ENCODE results near the gene TGM3.

Gene TGM3

GRCh38 chr20:2254333-2254732, 41.5 kb upstream of the TGM3 start:
- Histone ChIP-seq H3K4me3 (ENCODE audit: low read depth, low read length) (no peak overlapping the region), H3K36me3 (replicated peaks) (no peaks in the 10 kb centered on the region), H3K27me3 (replicated peaks) (no peaks in the 10 kb centered on the region), H3K27ac (no peak overlapping the region)
- in situ Hi-C loops (cut with HindIII; ENCODE audit: low pct_ligation_motif_present, low sequenced_read_pairs) = no loop called here
- no peak for DNase-seq
- no peak for TF ChIP-seq CTCF (IDR thresholded peaks at IDR 0.05; ENCODE audit: low read depth, low read length, missing control alignments)

- no peaks in the 10 kb centered on the region for H3K27me3 ChIP-seq (replicated peaks)
- H3K27ac ChIP-seq = no peak overlapping the region
- in situ Hi-C loops (cut with HindIII; ENCODE audit: low pct_ligation_motif_present, low sequenced_read_pairs) = no loop called here
- no peaks in the 10 kb centered on the region for H3K36me3 ChIP-seq (replicated peaks)
- TF ChIP-seq CTCF (IDR thresholded peaks at IDR 0.05; ENCODE audit: low read depth, low read length, missing control alignments) = no peak
- no peak for DNase-seq
- H3K4me3 ChIP-seq (ENCODE audit: low read depth, low read length) = no peak overlapping the region
Measured at GRCh38 chr20:2255926-2256531, 39.8 kb upstream of the TGM3 start.

- TF ChIP-seq CTCF (IDR thresholded peaks at IDR 0.05; ENCODE audit: low read depth, low read length, missing control alignments) = no peak
- DNase-seq = no peak
- Histone ChIP-seq H3K36me3 (replicated peaks) (no peaks in the 10 kb centered on the region), H3K4me3 (ENCODE audit: low read depth, low read length) (no peak overlapping the region), H3K27me3 (replicated peaks) (no peaks in the 10 kb centered on the region), H3K27ac (no peak overlapping the region)
- in situ Hi-C loops (cut with HindIII; ENCODE audit: low pct_ligation_motif_present, low sequenced_read_pairs) = no loop called here
Measured at GRCh38 chr20:2259731-2260130, 36.1 kb upstream of the TGM3 start.

- in situ Hi-C loops (cut with HindIII; ENCODE audit: low pct_ligation_motif_present, low sequenced_read_pairs) = no loop called here
- DNase-seq = no peak
Measured at GRCh38 chr20:2260250-2260649, 35.6 kb upstream of the TGM3 start.

GRCh38 chr20:2261046-2261485, 34.7 kb upstream of the TGM3 start:
- no peak for DNase-seq
- H3K36me3 ChIP-seq (replicated peaks) = no peaks in the 10 kb centered on the region
- H3K27me3 ChIP-seq (replicated peaks) = no peaks in the 10 kb centered on the region
- H3K4me3 ChIP-seq (ENCODE audit: low read depth, low read length) = no peak overlapping the region
- no peak for TF ChIP-seq CTCF (IDR thresholded peaks at IDR 0.05; ENCODE audit: low read depth, low read length, missing control alignments)
- in situ Hi-C loops (cut with HindIII; ENCODE audit: low pct_ligation_motif_present, low sequenced_read_pairs) = no loop called here
- H3K27ac ChIP-seq = no peak overlapping the region

More at GRCh38 chr20:2260250-2260649, 35.6 kb upstream of the TGM3 start:
- H3K4me3 ChIP-seq (ENCODE audit: low read depth, low read length) = no peak overlapping the region
- no peak for TF ChIP-seq CTCF (IDR thresholded peaks at IDR 0.05; ENCODE audit: low read depth, low read length, missing control alignments)
- no peaks in the 10 kb centered on the region for H3K27me3 ChIP-seq (replicated peaks)
- H3K36me3 ChIP-seq (replicated peaks) = no peaks in the 10 kb centered on the region
- no peak overlapping the region for H3K27ac ChIP-seq

GRCh38 chr20:2261629-2262028, 34.2 kb upstream of the TGM3 start:
- H3K27me3 ChIP-seq (replicated peaks) = no peaks in the 10 kb centered on the region
- TF ChIP-seq CTCF (IDR thresholded peaks at IDR 0.05; ENCODE audit: low read depth, low read length, missing control alignments) = no peak
- H3K4me3 ChIP-seq (ENCODE audit: low read depth, low read length) = no peak overlapping the region
- in situ Hi-C loops (cut with HindIII; ENCODE audit: low pct_ligation_motif_present, low sequenced_read_pairs) = no loop called here
- H3K27ac ChIP-seq = no peak overlapping the region
- no peaks in the 10 kb centered on the region for H3K36me3 ChIP-seq (replicated peaks)
- no peak for DNase-seq
